A549 (cell line): ENCODE data around the gene SPIRE1.

Source experiments
- BHLHE40 ChIP-seq: IDR thresholded peaks from 2 replicates; pipeline ENCODE4 v1.6.1; 2012; ENCODE audit warnings: low read depth, low read length, inconsistent platforms
- CEBPB ChIP-seq, 2 experiments: fragments of >200 bp in 1 of 2; sonication (Bioruptor Twin) in 1 of 2; formaldehyde crosslinking in 1 of 2; IDR thresholded peaks; 2 replicates each; pipeline ENCODE4 v1.6.1; 2012 to 2016
- FOSL2 ChIP-seq, 2 experiments: fragments of 450-650 bp in 1 of 2; fragments of >200 bp in 1 of 2; sonication (Bioruptor Twin) in 1 of 2; formaldehyde crosslinking; IDR thresholded peaks; 2 replicates each; pipeline versions ENCODE4 v1.5.0 to v1.6.1; 2016 to 2020; ENCODE audit warnings: mild to moderate bottlenecking in 1 of 2, moderate library complexity in 1 of 2
- JUN ChIP-seq, 2 experiments: fragments of >200 bp; sonication (Bioruptor Twin); formaldehyde crosslinking; IDR thresholded peaks; 2 replicates in 1 of 2; 3 replicates in 1 of 2; pipeline ENCODE4 v1.6.1; 2016 to 2017
- KDM1A ChIP-seq: fragments of 200-600 bp; sonication (generic); IDR thresholded peaks from 2 replicates; pipeline ENCODE4 v1.6.1; 2016; ENCODE audit warnings: low read depth, mild to moderate bottlenecking
- POLR2A ChIP-seq: IDR thresholded peaks from 2 replicates; pipeline ENCODE4 v1.6.1; 2012; ENCODE audit warnings: mild to moderate bottlenecking, low read length
- SMC3 ChIP-seq: fragments of >200 bp; sonication (Bioruptor Twin); formaldehyde crosslinking; IDR thresholded peaks from 3 replicates; pipeline ENCODE4 v1.6.1; 2018; ENCODE audit warnings: inconsistent platforms
- SREBF2 ChIP-seq: fragments of 450-650 bp; IDR thresholded peaks from 2 replicates; pipeline ENCODE4 v1.6.1; 2014; ENCODE audit warnings: mild to moderate bottlenecking, moderate library complexity
- ZFP36 ChIP-seq: fragments of 450-650 bp; IDR thresholded peaks from 2 replicates; pipeline ENCODE4 v1.6.1; 2014; ENCODE audit warnings: borderline replicate concordance; ENCODE audit not compliant: partially characterized antibody
- TF ChIP-seq, protein P1 (sequence below): fragments of >200 bp; sonication (Bioruptor Twin); formaldehyde crosslinking; IDR thresholded peaks from 3 replicates; pipeline ENCODE4 v1.5.1; 2016
- TF ChIP-seq, protein P2 (sequence below): IDR thresholded peaks from 2 replicates; pipeline ENCODE4 v1.6.1; 2012

DNA sequence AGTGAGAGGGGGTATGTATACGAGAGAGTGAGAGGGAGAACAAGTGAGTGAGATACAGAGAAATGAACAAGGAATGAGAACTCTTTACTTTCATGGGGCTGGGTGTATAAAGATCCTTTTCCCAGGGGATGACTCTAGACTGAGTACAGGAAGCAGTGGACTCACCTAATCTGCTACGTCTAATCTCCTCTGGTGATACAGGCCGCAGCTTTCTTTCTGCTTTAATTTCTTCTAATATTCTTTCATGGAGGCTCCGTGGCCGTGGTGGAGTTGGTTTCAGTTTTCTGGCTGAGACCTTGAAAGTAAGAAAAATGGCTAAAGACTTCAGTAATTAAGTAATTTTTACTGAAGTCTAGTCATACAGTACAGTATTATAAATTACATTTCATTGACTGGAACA is 165.0 kb downstream of the SPIRE1 start:
- TF ChIP-seq CEBPB (IDR thresholded peaks at IDR 0.05) (no peak), SMC3 (no peak), BHLHE40 (no peak), POLR2A (no peak), KDM1A (no peak), ZFP36 (no peak), FOSL2 (IDR thresholded peaks at IDR 0.05) (no peak), FOSL2 (CRISPR knock-in tag; IDR thresholded peaks at IDR 0.05) (no peak), SREBF2 (no peak), JUN (IDR thresholded peaks at IDR 0.05) (no peak)
- TF ChIP-seq, protein P1, sequence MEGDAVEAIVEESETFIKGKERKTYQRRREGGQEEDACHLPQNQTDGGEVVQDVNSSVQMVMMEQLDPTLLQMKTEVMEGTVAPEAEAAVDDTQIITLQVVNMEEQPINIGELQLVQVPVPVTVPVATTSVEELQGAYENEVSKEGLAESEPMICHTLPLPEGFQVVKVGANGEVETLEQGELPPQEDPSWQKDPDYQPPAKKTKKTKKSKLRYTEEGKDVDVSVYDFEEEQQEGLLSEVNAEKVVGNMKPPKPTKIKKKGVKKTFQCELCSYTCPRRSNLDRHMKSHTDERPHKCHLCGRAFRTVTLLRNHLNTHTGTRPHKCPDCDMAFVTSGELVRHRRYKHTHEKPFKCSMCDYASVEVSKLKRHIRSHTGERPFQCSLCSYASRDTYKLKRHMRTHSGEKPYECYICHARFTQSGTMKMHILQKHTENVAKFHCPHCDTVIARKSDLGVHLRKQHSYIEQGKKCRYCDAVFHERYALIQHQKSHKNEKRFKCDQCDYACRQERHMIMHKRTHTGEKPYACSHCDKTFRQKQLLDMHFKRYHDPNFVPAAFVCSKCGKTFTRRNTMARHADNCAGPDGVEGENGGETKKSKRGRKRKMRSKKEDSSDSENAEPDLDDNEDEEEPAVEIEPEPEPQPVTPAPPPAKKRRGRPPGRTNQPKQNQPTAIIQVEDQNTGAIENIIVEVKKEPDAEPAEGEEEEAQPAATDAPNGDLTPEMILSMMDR: no peak
- TF ChIP-seq, protein P2, sequence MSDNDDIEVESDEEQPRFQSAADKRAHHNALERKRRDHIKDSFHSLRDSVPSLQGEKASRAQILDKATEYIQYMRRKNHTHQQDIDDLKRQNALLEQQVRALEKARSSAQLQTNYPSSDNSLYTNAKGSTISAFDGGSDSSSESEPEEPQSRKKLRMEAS: no peak
